Esophagus muscularis mucosa (tissue), 4 donors: ENCODE measurements around the gene MYRF. TPM values are rescaled to one million over a fixed set of nuclear protein-coding genes. Genes with fewer than 3 reads are reported as not detected.

Source experiments
- DNase-seq: peaks from one replicate; pipeline ENCODE4 v3.0.0-alpha.2; 2017; ENCODE audit errors: extremely low spot score
- H3K27ac ChIP-seq, 4 donors: fragments of 200-600 bp; sonication (generic); replicated peaks in 1 of 4; 1 replicate in 3 of 4; 2 replicates in 1 of 4; pipeline ENCODE4 v1.5.1; 2016 to 2019; ENCODE audit warnings: mild to moderate bottlenecking in 1 of 4
- H3K27me3 ChIP-seq, 4 donors: fragments of 200-600 bp; sonication (generic); one replicate each; pipeline versions ENCODE4 v1.5.1 to v1.6.0; 2016 to 2019
- H3K36me3 ChIP-seq, 4 donors: fragments of 200-600 bp; sonication (generic); one replicate each; pipeline ENCODE4 v1.5.1; 2016 to 2019
- H3K4me1 ChIP-seq, 4 donors: fragments of 200-600 bp; sonication (generic); one replicate each; pipeline ENCODE4 v1.5.1; 2016 to 2019
- H3K4me3 ChIP-seq, 4 donors: fragments of 200-600 bp; sonication (generic); 1 replicate in 2 of 4; 2 replicates in 2 of 4; pipeline ENCODE4 v1.5.1; 2016 to 2019; ENCODE audit warnings: mild to moderate bottlenecking in 4 of 4, moderate library complexity in 1 of 4
- H3K9me3 ChIP-seq, 4 donors: fragments of 200-600 bp; sonication (generic); 1 replicate in 3 of 4; 2 replicates in 1 of 4; pipeline ENCODE4 v1.5.1; 2016 to 2019
- CTCF ChIP-seq, 3 experiments: fragments of 200-600 bp in 2 of 3; fragments of 450-650 bp in 1 of 3; sonication (generic) in 2 of 3; IDR thresholded peaks; one replicate each; pipeline ENCODE4 v1.5.1; 2017 to 2019; ENCODE audit warnings: antibody characterized with exemption in 3 of 3, mild to moderate bottlenecking in 2 of 3, moderate library complexity in 1 of 3
- EP300 ChIP-seq: sonication (generic); formaldehyde crosslinking; IDR thresholded peaks from one replicate; pipeline ENCODE4 v1.6.1; 2017; ENCODE audit warnings: antibody characterized with exemption
- POLR2A ChIP-seq: fragments of 450-650 bp; IDR thresholded peaks from one replicate; pipeline ENCODE4 v1.6.1; 2017; ENCODE audit warnings: antibody characterized with exemption, moderate library complexity, mild to moderate bottlenecking, low read depth
- POLR2AphosphoS5 ChIP-seq, 2 donors: sonication (generic); formaldehyde crosslinking; IDR thresholded peaks; one replicate each; pipeline ENCODE4 v1.6.1; 2017; ENCODE audit warnings: antibody characterized with exemption in 2 of 2
- WGBS: methylation state at CpG from one replicate; pipeline ENCODE4 v1.1.5; 2018; 5-methylcytosine and 5-hydroxymethylcytosine counted together
- intact Hi-C: fragments of 100-400 bp; cut with DNase I; formaldehyde crosslinking; loops from one replicate; pipeline ENCODE4 v1.15.1; 2023
- total RNA-seq, 4 donors: library from RNA; depleted of rRNA; stranded (reverse); fragments of >200 nt; gene quantifications; one replicate each; pipeline versions ENCODE4 v1.1.0 to v1.2.1, GENCODE V29; 2016

The MYRF gene
- total RNA-seq, 4 donors from 2014 or later = under 0.01 to 0.71 (median 0.40) TPM

- intact Hi-C loops = no loop called here
- no peak overlapping the region for H3K4me3 ChIP-seq
- no peak for TF ChIP-seq POLR2A
- TF ChIP-seq POLR2AphosphoS5 (IDR thresholded peaks at IDR 0.05) = no peak
- TF ChIP-seq CTCF (IDR thresholded peaks at IDR 0.05) = no peak
- no peak for TF ChIP-seq EP300
- no peak for DNase-seq
- no peaks in the 10 kb centered on the region for H3K27me3 ChIP-seq
- 82% methylated on average over 5 of the region's 5 CpGs for WGBS
- H3K4me1 ChIP-seq = no peaks in the 10 kb centered on the region
- peaks cover 20 to 100% (median 73%) of the 10 kb centered on the region in 4 donors for H3K36me3 ChIP-seq
- no peaks in the 10 kb centered on the region for H3K9me3 ChIP-seq
- no peak overlapping the region for H3K27ac ChIP-seq
Observed at GRCh38 chr11:61806785-61807184, 54.3 kb downstream of the MYRF start.

- Histone ChIP-seq H3K27me3 (peaks cover 0 to 5% (median 0%) of the 10 kb centered on the region in 4 donors), H3K4me3 (no peak overlapping the region), H3K4me1 (peaks cover under 1 to 13% (median 6%) of the 10 kb centered on the region in 4 donors), H3K27ac (no peak overlapping the region), H3K36me3 (peaks cover 23 to 77% (median 53%) of the 10 kb centered on the region in 4 donors), H3K9me3 (no peaks in the 10 kb centered on the region)
- intact Hi-C loops = no loop called here
- DNase-seq = no peak
- 98% methylated on average over 5 of the region's 8 CpGs for WGBS
- TF ChIP-seq POLR2AphosphoS5 (IDR thresholded peaks at IDR 0.05) (no peak), POLR2A (no peak), EP300 (no peak), CTCF (IDR thresholded peaks at IDR 0.05) (no peak)
Observed at GRCh38 chr11:61810671-61811175, 58.3 kb downstream of the MYRF start.

GRCh38 chr11:61811831-61812230 is 59.4 kb downstream of the MYRF start:
- Histone ChIP-seq H3K27me3 (peaks cover 0 to 11% (median 0%) of the 10 kb centered on the region in 4 donors), H3K4me3 (no peak overlapping the region), H3K9me3 (no peaks in the 10 kb centered on the region), H3K36me3 (peaks cover 20 to 66% (median 49%) of the 10 kb centered on the region in 4 donors), H3K4me1 (peaks cover 4 to 20% (median 14%) of the 10 kb centered on the region in 4 donors), H3K27ac (no peak overlapping the region)
- TF ChIP-seq POLR2AphosphoS5 (IDR thresholded peaks at IDR 0.05) (no peak), EP300 (no peak), POLR2A (no peak), CTCF (IDR thresholded peaks at IDR 0.05) (no peak)
- DNase-seq = no peak
- 85% methylated on average over 5 of the region's 5 CpGs for WGBS
- intact Hi-C loops = no loop called here

- intact Hi-C loops = no loop called here
- peaks cover 0 to 13% (median 0%) of the 10 kb centered on the region in 4 donors for H3K27me3 ChIP-seq
- no peak for TF ChIP-seq EP300
- no peak for TF ChIP-seq CTCF (IDR thresholded peaks at IDR 0.05)
- TF ChIP-seq POLR2A = no peak
- TF ChIP-seq POLR2AphosphoS5 (IDR thresholded peaks at IDR 0.05) = no peak
- WGBS = 100% methylated on average over 2 of the region's 4 CpGs
- H3K4me1 ChIP-seq = peaks cover 11 to 29% (median 22%) of the 10 kb centered on the region in 4 donors
- H3K36me3 ChIP-seq = peaks cover 19 to 55% (median 46%) of the 10 kb centered on the region in 4 donors
- H3K4me3 ChIP-seq = no peak overlapping the region
- H3K27ac ChIP-seq = no peak overlapping the region
- H3K9me3 ChIP-seq = no peaks in the 10 kb centered on the region
- DNase-seq = no peak
Observed at GRCh38 chr11:61812736-61813411, 60.4 kb downstream of the MYRF start.
